NCI-H446 treated with DMSO at 0.1 percent for 48 hours (cell line): ENCODE results near the gene LRRTM4.

Source experiments
- DNase-seq: peaks from one replicate; lab custom pipeline; 2025; lab: John Stamatoyannopoulos, UW

The LRRTM4 gene

DNA sequence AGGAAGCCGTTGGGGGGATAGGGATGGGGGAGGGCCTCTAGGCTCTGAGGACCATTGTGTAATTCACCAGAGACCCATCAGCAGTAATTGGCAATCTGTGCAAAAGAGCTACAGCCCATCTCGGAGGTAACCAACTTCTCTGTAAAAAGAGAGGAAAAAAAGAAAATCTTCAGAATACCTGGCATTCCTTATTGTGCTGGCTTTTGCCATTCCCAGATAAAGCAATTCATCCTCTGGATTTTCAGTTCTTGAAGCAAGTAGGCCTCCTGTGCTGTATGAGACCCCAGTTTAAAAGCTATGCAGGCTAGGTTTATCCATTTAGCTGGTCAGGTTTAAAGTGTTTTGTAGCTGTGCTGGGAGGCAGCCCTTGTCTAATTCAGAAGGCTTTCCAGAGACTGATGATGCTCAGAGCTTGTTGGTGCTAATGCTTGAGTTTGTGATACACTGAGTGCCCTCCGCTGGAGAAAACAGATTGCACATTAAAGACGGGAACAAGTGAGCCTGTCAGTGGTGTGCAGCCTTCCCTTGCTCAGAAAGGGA lies at the start of gene LRRTM4:
LRRTM4 (minus strand) TSS at position 446 of the 540 bp plus-strand sequence.
- no peak for DNase-seq

DNA sequence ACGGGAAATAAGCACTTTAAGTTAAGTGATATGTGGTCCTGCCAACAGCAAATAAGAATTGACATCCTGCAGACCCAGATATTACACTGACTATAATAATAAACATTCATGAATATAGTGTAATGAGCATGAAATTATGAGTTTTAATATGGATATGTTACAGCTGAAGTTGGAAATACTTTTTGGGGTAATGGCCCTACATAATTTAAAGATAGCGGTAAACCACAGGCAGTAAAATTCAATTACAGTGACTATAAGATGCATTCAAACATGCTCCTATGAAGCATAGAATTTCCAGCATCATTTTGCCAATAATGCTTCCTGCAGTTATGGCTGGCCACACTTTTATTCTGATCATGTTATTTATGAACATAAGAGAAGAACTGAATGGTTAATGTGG lies 49.4 kb upstream of the LRRTM4 start:
- DNase-seq, result no peak

DNA sequence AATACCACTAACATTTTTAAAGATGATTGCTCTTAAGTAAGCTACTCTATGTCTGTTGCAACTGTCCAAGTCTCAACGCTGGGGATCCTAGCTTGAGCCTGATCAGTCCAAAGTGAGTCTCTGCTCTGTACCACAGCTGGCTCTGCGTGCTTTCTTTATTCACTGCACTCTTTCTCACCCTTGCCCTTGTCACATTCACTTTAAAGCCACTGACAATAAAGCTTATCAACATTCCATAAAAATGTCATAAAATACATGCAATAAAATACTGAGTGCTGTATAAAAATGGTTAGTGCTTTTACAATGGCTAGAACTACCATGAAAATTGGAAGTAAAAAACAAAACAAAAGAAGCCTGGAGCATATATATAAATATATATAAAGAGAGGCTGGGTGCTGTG lies 45.5 kb upstream of the LRRTM4 start:
- no peak for DNase-seq

DNA sequence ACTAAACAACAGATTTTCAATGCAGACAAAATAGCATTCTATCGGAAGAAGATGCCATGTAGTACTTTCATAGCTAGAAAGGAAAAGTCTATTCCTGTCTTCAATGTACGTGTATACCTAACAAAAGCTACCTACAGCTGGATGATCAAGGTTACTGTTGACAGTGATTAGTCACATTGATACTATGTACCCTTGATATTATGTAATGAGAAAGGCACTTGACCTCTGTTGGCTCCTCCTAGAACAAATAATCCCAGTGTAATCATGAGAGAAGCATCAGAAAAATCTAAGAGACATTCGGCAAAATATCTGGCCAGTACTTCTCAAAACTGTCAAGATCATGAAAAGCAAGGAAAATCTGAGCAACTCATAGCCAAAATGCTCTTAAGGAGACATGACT lies 44.4 kb upstream of the LRRTM4 start:
- no peak for DNase-seq

DNA sequence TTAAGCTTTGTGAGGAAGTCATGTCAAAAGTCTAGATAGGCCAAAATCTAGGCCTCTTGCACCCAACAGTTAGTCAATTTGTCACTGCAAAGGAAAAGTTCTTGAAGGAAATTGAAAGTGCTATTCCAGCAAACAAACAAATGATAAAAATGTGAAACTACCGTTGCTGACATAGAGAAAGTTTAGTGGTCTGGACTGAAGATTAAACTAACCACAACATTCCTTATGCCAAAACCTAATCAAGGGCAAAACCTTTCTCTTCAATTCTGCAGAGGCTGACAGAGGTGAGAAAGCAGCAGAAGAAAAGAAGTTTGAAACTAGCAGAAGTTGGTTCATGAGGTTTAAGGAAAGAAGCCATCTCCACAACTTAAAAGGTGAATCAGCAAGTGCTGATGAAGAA lies 44.0 kb upstream of the LRRTM4 start:
- no peak for DNase-seq

DNA sequence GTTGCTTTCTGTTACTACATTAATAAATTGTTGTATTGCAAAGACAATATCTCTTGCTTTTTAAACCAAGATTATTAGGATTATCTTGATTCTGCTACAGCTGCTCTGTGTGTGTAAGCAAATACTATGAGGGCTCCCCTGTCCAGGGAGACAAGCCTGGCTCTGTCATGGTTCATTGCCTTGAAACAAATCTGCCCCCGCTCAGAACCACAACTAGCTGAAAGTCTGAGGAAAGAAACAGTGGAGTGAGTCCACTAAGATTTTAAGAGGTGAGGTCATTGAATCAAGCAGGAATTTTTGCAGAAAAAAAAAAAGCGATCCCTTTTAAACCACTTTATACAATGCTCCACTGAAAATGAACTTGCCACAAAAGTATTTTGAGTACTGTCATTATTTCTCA lies 30.8 kb upstream of the LRRTM4 start:
- no peak for DNase-seq

DNA sequence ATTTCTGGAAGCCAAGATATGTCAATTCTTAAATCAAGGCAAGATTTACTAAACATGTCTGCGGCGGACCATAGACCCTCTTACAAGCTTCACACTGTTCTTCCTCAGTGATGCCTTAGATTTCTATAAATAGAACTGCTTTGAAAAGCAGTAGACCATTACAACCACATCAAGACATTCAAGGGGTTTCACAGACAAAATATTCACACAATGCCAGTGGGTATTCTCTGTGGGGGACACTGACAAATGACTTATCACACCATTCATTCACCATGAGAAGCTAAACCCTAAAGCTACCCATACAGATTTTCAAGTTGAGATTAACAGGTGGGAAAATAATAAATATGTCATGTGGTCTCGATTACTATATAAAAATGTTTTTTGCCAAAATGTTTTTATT lies 15.9 kb upstream of the LRRTM4 start:
- no peak for DNase-seq

DNA sequence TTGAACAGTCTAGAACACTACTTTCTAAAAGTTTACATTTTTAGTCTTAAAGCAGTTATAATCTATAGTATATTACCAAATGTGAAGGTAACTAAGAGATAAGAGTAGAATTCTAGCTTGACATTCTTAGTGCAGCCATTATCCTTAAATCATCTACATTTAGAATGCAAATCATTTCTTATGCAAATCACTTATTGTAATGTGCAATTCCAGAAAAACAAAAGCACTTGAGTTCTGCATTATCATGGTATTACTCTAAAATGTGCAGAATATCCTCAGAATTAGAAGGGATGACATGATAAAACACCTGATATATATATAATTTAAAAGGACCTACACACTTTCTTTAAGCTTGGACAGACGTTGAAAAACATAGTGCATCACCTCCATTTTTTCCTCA lies 712 bp upstream of the LRRTM4 start:
- no peak for DNase-seq

DNA sequence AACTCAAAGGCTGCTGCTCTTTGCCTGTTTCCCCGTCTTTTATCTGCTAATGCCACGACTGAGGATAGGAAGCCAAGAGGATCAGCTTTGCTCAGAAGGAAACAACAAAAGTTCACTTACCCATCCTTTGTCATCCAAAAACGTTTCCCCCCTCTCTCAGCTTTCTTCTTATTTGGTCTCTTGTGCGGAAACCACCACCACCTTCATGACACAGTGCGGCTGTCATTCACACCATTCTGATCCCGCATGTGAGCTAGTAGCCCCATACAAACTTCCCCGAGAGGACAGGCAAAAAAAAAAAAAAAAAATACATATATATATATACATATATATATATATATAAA lies 656 bp downstream of the LRRTM4 start:
- DNase-seq, result no peak

DNA sequence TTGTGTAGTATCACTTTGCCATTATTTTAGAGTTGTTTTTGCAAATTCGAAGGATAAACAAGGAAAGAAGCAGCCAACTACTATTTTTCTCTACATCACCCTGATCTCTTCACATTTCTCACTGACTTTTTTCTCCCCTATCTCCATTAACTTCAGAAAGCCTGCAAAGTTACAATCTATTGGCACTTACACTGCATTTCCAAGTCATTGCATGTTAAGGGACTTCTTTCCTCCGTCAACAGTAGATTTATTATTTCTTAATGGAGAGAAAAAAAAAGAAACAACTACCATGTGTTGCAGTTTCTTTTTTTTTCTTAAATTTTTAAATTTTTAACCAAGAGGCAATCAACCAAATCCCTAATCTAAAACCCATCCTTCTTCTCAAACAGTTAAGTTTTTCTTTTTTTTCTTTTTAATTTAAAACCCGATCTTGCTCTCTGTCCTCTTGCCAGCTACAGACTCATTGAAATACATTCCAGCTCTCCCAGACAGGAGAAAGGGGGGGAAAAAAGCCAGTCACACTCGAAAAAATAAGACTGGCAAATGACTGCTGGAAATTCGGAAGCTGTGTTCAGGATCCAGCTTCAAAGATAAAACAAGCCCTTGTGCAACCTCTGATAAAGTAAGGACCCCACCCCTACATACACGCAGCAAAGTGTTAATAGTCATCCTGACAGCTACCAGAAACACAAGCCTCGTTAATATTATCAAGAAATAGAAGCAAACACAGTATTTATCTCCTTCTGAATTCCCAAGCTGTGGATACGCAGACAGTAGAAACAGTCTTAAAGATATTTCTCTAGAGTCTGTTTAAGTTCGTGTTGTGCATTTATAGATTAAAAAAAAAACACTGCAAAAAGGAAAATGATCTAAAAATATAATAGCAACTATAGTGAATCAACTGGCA lies 1.3 kb downstream of the LRRTM4 start:
- no peak for DNase-seq

DNA sequence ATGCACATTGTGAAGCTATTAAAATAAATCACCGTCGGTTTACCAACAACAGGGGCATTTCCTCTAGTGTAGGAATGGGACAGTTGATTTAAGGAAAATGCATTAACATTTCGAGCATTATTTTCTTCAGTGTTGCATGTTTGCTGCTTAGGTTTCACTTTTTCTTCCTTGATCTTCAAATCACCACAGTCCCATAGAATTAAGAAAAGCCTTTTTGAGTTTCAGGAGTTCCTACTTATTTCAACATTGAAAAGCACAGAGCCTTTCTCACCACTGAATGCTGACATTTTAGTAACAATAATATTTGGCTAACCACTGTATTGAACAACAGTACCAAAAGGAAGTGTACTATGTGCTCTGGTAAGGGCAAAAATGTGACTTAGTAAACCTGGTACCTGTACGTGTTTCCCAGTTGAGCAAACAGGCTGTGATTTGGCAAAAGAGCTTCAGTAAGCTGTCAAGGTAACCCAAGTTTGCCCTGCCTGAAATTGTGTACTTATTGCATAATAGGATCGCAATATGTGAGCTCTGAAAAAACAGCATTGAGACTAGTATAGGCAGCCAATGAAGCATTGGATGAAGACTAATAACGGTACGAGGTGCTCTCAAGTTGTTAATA lies 2.2 kb downstream of the LRRTM4 start:
- DNase-seq, result no peak

DNA sequence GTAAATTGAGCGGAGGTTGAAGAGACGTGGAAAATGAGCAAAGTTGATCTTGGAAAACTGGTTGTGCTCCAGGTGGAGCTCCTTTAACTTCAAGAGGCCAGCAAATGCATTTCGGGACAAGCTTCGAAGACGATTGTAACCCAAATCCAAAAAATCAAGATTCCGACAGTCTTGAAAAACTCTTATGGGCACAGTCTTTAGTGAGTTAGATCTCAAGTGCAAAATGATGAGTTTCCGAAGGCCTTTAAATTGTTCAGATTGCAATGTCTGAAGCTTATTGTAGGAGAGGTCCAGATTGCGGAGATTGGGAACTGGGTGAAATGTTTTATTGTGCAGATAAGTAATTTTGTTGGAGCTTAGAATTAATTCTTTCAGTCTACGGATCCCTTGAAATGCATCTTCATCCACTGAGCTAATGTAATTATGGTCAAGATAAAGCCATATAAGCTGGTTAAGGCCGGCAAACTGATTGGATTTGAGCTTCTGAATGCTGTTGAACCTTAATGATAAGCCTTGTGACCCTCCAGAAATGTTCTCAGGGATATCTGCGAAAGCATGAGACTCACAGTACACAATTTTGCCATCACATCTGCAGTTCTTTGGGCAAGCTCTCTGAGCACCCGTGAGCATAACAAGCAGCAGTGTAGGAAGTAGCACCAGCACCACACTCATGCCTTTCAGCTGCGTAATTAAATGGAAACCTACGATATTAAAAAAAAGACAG lies 2.9 kb downstream of the LRRTM4 start:
- no peak for DNase-seq

DNA sequence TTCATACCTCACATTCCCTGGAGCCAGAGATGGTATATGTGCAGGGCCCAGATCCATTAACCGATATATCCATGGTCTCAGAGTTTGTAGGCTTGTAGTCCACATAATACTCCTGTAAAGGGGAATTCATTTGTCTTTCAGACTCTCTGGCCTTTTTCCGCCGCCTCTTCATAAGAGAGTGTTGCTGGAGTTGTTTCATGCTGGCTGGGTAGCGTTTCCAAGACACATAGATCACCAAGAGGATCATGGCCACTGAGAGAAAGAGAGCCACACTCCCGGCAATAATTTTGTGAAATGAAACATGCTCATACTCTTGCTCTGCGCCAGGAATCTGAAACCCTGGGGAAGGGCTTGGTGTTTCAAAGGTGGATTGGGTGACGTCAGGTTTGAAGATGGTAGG lies 3.9 kb downstream of the LRRTM4 start:
- DNase-seq, result no peak

DNA sequence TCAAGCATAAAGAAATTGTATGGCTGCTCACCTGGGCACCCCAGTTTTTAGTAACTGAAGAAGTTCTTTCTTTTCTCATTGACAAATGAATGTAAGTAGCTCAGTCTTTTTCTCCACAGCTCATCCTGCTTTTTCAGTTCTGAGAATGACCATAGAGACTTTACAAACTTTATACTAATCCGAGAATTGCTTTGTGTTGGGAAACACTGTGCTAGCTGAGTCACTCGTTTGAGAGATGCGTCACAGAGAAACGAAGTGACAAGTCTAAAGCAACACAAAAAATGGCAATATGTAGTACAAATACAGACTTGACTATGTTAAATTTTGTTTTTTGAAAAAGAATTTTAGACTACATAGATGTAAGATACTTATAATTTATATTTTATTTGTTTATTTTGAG lies 9.0 kb downstream of the LRRTM4 start:
- DNase-seq, result no peak

DNA sequence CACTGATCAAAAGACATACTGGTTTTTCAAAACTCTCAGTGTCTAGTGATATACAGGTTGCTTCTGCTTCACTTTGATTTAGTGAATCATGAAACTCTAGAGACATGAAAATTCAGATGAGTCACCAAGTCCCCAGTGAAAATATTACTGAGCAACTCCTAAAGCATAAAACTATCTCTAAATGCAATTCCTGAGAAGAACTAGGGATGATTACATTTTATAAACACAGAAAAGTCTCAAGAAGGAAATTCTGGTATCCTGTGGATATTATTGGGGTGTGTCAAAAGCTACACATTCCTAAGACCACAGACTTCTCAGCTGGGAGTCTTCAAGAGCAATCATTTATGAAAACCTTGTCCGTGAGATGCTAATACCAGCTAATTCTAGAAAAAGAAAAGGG lies 9.7 kb downstream of the LRRTM4 start:
- no peak for DNase-seq

DNA sequence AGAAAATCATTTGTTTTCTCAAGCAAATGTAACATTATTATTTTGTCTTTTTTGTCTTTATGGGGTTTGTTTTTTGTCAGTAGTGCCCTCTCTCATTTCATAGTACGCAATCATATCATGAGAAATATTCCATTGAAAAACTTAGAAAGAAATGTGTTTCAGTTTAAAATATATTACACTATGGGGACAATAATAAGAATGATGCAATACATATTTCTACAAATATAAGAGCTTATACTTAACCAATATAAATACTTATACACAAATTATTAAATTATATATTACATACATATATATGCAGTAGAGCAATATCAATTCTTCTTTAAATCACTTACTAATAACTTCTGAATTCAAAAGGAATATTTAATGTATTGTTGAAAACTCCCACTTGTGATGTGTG lies 13.7 kb downstream of the LRRTM4 start:
- DNase-seq, result no peak

DNA sequence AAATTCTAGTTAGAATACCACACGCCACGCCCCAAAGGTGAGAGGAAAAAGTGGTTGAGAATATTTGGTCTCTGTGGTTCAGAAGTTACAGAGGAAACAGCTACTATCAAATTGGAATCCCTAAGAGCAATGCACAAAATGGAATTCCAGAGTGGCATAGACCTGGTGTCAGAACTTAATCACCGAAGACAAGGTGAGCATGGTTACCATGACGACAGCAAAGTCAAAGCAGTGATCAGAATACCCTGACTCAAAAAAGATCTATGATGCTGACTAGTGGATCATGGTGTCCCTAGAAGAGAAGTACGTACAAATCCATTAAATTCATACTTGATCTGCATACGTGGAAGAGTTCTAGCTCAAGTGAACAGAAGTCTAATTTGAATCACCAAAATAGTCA lies 14.5 kb downstream of the LRRTM4 start:
- no peak for DNase-seq

DNA sequence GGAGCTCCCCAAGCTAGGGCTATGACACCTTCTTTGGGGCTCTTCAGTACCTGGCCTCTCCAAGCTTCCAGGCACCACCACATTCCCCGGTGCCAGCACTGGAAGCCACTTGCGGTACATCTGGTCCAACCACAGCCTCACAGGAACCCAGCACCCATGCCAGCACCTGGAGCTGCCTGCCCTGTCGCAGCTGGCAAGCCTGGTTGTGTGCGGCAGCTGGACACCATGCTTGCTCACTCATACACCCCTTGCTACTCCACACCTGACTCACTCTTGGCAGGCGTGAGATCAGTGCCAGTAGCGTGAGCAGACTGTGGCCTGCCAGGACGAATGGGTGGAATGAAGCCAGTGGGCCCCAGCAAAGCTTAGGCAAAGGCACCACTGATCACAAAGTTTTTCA lies 34.0 kb downstream of the LRRTM4 start:
- DNase-seq, result no peak

DNA sequence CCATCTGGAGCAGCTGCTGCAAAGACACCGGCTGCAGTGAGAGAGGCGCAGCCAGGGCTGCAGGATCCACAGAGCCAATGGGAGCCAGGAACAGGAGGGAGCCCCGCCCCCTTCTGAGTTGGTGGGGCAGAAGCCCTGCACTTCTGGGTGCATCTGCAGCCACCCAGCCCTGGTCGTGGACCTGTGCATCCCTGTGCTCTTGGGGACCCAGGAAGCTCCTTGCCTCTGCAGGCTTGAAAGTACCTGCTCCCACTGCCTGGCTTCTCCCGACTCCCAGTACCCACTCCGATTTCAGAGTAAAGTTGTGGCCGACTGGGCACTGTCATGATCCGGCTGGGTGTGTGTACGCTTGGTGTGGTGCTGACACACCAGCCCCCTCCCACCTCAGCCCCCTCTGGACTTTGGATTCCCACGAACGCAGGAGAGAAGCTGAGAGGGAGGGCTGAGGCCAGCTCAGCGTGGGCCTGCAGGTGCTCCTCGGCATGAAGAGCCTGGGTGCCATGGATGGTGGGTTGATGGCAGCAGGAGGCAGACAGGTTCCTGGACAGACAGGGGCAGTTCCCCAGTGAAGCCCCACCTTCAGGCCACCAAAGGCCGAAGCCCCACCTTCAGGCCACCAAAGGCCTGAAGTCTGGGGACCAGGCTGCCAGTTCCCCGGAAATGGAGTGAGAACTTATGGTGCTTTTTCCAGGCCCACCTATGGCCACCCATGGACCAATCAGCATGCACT lies 34.9 kb downstream of the LRRTM4 start:
- DNase-seq, result no peak

DNA sequence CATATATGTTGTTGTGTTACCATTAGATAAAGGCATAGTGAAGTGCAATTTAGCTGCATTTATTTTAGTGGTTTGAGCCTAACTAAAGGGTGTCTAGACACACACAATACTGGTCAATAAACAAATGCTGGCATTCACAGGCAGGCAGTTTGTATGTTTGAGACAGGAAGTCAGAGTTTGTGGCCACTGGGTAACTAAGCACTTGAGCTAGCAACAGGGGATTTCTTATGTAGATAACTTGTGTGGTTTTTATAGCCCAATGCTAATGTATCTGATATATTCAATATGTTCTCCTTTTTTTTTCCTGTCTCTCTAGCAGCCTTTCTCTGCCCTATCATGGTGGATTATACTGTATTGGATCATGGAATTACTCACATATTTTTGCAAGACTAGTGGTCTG lies 38.1 kb downstream of the LRRTM4 start:
- no peak for DNase-seq

DNA sequence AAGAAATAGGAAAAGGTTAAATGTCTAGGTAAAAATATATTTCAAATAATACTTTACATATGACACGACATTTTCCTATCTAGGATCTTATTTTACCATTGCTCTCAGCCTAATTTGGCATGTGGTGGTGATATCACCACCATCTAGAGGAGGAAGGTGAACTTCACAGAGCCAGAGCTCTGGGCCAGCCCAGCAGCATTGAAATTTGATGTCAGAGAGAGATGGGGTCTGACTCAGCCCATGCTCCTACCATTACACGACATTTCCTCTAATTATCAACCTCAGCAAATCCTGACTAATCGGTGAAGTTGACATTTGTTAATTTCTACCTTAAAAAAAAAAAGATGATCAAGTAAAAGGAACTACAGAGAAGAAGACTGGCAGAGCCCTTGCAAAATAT lies 42.3 kb downstream of the LRRTM4 start:
- DNase-seq, result no peak

DNA sequence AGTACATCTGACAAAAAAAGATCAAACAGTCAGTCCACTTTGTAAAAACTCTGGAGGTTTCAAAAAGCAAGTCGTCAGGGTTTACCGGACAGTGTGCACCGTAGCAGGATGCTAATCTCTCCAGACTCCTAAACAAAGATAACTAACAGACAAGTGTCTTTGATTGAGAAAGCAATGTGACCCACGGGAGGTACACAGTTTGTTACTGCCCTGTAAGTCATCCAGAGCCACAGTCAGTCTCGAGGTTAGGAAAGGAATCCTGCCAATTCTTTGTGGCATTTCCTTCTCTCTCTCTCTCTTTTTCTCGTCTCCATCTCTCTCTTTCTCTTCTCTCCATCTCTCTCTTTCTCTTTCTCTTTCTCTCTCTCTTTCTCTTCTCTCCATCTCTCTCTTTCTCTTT lies 42.8 kb downstream of the LRRTM4 start:
- no peak for DNase-seq
